ENCODE measurements around the gene CPSF3.

DNA sequence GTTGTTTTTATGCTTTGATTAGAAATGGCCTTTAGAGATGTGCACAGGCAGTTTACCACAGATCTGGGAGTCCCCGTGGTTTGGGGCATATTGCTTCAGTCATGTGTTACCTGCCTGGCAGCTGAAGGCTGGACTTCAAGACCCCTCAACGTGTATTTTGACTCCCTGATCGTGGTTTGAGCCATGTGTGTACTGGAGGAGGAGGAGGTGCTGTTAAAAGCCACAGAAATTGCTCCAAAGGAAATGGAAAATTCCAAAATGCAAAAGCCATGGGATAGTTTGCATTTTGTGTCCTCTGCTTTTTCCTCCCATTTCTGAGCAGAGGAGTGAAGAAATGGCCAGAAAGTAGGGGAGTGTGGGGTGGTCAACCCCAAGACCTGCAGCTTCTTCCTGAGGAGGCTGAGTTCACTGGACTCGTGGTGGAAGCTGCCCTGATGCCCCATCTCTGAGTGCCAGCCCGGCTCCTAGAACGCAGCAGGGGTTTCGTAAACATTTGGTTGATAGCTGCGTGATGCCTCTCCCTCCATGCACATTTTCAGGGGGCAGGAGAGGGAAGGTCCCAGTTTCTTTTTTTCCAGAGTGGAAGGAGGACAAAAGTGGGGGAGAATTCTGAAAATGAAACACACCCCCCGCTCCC, 45.9 kb upstream of the CPSF3 start:
- TF ChIP-seq FOXM1 (IDR thresholded peaks at IDR 0.05; ENCODE audit: borderline replicate concordance) (no peak), NFRKB (IDR thresholded peaks at IDR 0.05) (no peak)

Data from HEK293T (cell line).